GM10248 (cell line): ENCODE results near the gene SUPT7L.
"Not testable (repeated sequence)": the region's sequence is repeated elsewhere in the genome, so short reads cannot be mapped to it uniquely, and the experiment has no call there.

ENCODE experiments used
- CTCF ChIA-PET: fragments of 300-600 bp; sonication (Branson Sonifier 250); formaldehyde crosslinking; extraction: SDS; loops from one replicate; lab custom pipeline; 2021; ENCODE audit warnings: antibody characterized with exemption; lab: Yijun Ruan, JAX
- POLR2A ChIA-PET: fragments of 350-650 bp; sonication (Branson Sonifier 250); formaldehyde crosslinking; extraction: SDS; loops from one replicate; lab custom pipeline; 2020; ENCODE audit warnings: antibody characterized with exemption; lab: Yijun Ruan, JAX
- DNase-seq: peaks from one replicate; pipeline ENCODE4 v3.0.0; 2012; ENCODE audit errors: extremely low spot score
- TF ChIP-seq, protein P1 (sequence below): IDR thresholded peaks from 2 replicates; pipeline ENCODE4 v1.5.1; 2012; ENCODE audit warnings: mild to moderate bottlenecking, low read depth; ENCODE audit errors: extremely low read depth, missing control alignments, control extremely low read depth

The SUPT7L gene

DNA sequence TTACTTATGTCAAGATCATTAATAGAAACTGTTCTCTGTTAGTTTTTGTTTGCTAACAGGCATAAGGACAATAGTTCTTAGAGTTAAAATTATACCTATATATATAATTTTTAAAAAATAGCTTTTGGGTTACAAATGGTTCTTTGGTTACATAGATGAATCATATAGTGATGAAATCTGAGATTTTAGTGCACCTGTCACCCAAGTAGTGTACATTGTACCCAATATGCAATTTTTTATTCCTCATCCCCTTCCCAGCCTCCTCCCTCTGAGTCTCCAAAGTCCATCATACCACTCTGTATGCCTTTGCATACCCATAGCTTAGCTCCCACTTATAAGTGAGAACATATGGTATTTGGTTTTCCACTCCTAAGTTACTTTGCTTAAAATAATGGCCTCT, 26.6 kb upstream of the SUPT7L start:
- ChIA-PET CTCF (interaction anchor here (0.9 to 8.0 kb wide), 6 partner anchors 7 to 35 kb away, joined by 3 to 60 read pairs (median 3); no protein-coding TSS in a partner anchor), POLR2A (no interaction called here)
- DNase-seq: no peak

DNA sequence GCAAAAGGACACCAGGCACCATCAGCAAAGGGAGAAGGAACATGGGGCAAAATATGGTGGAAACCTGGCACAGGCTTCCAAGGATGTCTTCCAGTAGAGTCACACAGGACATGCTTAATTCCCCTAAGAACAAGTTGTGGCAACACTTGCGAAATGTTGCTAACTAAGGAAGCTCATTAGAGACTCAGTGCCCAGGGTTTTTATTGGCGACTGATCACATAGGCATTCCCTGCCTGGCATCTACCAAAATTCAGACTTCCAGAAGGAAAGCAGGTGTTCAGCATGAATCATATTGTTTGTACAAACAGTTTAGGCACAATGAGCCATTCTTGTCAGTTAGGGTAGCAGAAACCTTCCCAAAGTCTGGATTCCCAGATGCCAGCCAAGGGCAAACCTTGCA, 26.0 kb upstream of the SUPT7L start:
- ChIA-PET POLR2A (no interaction called here), CTCF (interaction anchor here (1.2 to 8.0 kb wide), 4 partner anchors 7 to 19 kb away, joined by 3 to 60 read pairs (median 4); no protein-coding TSS in a partner anchor)
- TF ChIP-seq, protein P1, sequence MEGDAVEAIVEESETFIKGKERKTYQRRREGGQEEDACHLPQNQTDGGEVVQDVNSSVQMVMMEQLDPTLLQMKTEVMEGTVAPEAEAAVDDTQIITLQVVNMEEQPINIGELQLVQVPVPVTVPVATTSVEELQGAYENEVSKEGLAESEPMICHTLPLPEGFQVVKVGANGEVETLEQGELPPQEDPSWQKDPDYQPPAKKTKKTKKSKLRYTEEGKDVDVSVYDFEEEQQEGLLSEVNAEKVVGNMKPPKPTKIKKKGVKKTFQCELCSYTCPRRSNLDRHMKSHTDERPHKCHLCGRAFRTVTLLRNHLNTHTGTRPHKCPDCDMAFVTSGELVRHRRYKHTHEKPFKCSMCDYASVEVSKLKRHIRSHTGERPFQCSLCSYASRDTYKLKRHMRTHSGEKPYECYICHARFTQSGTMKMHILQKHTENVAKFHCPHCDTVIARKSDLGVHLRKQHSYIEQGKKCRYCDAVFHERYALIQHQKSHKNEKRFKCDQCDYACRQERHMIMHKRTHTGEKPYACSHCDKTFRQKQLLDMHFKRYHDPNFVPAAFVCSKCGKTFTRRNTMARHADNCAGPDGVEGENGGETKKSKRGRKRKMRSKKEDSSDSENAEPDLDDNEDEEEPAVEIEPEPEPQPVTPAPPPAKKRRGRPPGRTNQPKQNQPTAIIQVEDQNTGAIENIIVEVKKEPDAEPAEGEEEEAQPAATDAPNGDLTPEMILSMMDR: no peak
- no peak for DNase-seq

More for the DNA sequence above, 26.6 kb upstream of the SUPT7L start:
- TF ChIP-seq, protein P1: no peak

DNA sequence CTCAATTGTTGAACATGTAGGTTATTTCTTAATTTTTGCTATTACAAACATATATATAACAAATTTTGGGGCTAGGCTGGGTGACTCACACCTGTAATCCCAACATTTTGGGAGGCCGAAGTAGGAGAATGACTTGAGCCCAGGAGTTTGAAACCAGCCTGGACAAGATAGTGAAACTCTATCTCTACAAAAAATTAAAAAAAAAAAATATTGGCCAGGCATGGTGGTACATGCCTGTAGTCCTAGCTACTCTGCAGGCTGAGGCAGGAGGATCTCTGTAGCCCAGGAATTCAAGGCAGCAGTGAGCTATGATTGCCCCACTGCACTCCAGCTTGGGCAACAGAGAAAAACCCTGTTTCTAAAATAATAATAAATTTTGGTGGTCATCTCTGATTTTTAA, 23.8 kb upstream of the SUPT7L start:
- DNase-seq: no peak
- TF ChIP-seq, protein P1: no peak
- POLR2A ChIA-PET: no interaction called here
- CTCF ChIA-PET: interaction anchor here (1.0 to 1.3 kb wide), 2 partner anchors 17 to 384 kb away, joined by 3 to 5 read pairs; no protein-coding TSS in a partner anchor

GRCh38 chr2:27685577-27685976, 22.2 kb upstream of the SUPT7L start:
- ChIA-PET CTCF (interaction anchor here (1.1 kb wide), 1 partner anchor 18 kb away, joined by 5 read pairs; no protein-coding TSS in a partner anchor), POLR2A (no interaction called here)
- DNase-seq: no peak
- TF ChIP-seq, protein P1: no peak

GRCh38 chr2:27685006-27685405, 21.6 kb upstream of the SUPT7L start:
- POLR2A ChIA-PET, DNase-seq: not testable (repeated sequence)
- CTCF ChIA-PET: interaction anchor here (1.4 to 4.9 kb wide), 7 partner anchors 8 to 383 kb away, joined by 4 to 111 read pairs (median 58); partner anchors contain the start of genes SLC4A1AP and SUPT7L

DNA sequence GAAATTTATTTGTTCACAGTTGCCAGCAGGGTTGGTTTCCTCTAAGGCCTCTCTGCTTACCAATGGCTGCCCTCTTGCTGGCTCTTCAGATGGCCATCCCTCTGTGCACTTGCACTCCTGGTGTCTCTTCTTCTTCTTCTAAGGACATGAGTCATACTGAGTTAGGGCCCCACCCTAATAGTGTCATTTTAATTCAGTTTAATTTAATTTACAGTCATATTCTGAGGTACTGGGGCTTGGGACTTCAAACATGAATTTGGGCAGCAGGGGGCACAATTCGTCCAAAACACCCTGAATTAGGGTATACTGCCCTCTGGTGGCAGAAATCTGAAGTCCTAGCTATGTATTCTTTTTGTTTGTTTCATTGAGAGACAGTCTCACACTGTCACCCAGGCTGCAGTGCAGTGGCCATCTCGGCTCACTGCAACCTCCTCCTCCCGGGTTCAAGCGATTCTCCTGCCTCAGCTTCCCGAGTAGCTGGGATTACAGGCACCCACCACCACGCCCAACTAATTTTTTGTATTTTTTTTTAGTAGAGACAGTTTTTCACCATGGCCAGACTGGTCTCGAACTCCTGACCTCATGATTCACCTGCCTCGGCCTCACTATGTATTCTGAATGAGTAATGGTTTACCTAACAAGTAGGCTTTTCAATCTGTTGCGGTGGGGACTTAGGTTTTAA, 20.1 kb upstream of the SUPT7L start:
- TF ChIP-seq, protein P1: peak; percentile 99
- CTCF ChIA-PET: interaction anchor here (0.6 to 4.9 kb wide), 64 partner anchors 10 to 1264 kb away, joined by 3 to 111 read pairs (median 4); partner anchors contain the start of genes CCDC121, GPN1, MPV17 and NRBP1
- POLR2A ChIA-PET: no interaction called here
- peak; percentile 76 for DNase-seq

DNA sequence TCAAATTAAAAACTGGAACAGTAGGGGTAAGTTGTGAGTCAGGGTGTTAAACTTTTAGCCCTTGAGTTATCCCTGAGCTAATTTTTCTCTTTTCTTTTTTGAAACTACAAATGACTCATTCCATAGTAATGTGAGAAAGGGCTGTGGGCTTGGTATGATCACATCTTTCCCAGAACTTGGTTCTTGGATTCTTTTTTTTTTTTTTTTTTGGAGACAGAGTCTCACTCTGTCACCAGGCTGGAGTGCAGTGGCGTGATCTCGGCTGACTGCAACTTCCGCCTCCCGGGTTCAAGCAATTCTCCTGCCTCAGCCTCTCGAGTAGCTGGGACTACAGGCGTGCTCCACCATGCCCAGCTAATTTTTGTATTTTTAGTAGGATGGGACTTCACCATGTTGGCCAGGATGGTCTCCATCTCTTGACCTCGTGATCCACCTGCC, 18.9 kb upstream of the SUPT7L start:
- POLR2A ChIA-PET, DNase-seq: not testable (repeated sequence)
- CTCF ChIA-PET: interaction anchor here (0.6 to 4.9 kb wide), 31 partner anchors 9 to 1255 kb away, joined by 3 to 111 read pairs (median 4); partner anchors contain the start of genes CCDC121, GPN1, NRBP1 and SLC4A1AP
